HepG2 (cell line): Measurements from ENCODE around the gene SUCLG2. TPM values are rescaled to one million over a fixed set of nuclear protein-coding genes. Genes with fewer than 3 reads are reported as not detected.

Source experiments
- ATAC-seq: fragments of 200-7000 bp; cut with Tn5 transposase; 3 replicates; pipeline ENCODE4 v1.9.1; 2020; ENCODE audit warnings: mild to moderate bottlenecking, moderate library complexity
- BruUV-seq: library from RNA; stranded (reverse); fragments of 400-500 nt; replicated peaks from 2 replicates; lab custom pipeline; 2021; lab: Mats Ljungman, UMichigan
- CTCF ChIA-PET: fragments of 300-600 bp; formaldehyde crosslinking; extraction: SDS; loops from one replicate; lab custom pipeline; 2021; ENCODE audit warnings: low total read pairs, inconsistent platforms, low intra/inter-chr PET ratio; lab: Yijun Ruan, JAX
- POLR2A ChIA-PET: fragments of 350-600 bp; sonication (Branson Sonifier 250); formaldehyde crosslinking; loops from one replicate; lab custom pipeline; 2020; ENCODE audit warnings: antibody characterized with exemption, inconsistent platforms; lab: Yijun Ruan, JAX
- DNase-seq: peaks from one replicate; pipeline ENCODE4 v3.0.0-alpha.2; 2015; ENCODE audit warnings: low spot score
- FAIRE-seq: peaks from 3 replicates; lab custom pipeline; 2011; peaks lifted over from hg19 to GRCh38; lab: Jason Lieb, UNC
- H2AFZ ChIP-seq: one replicate; pipeline ENCODE4 v1.6.1; 2011; ENCODE audit warnings: low read length, inconsistent platforms
- H3K27ac ChIP-seq: fragments of 300-600 bp; 3 replicates; pipeline ENCODE4 v1.8.0; 2011; ENCODE audit warnings: mixed run types, mild to moderate bottlenecking, mixed read lengths, low read length, inconsistent platforms; ENCODE audit not compliant: insufficient read depth; ENCODE audit errors: extremely low read length
- H3K27me3 ChIP-seq, 2 experiments: fragments of 200-600 bp in 1 of 2; 2 replicates in 1 of 2; 3 replicates in 1 of 2; pipeline versions ENCODE4 v1.6.0 to v1.8.0; 2011; ENCODE audit warnings: low read length in 2 of 2, mild to moderate bottlenecking in 2 of 2, moderate library complexity in 2 of 2, inconsistent platforms in 1 of 2; ENCODE audit not compliant: insufficient read depth in 2 of 2, control insufficient read depth in 1 of 2
- H3K36me3 ChIP-seq, 2 experiments: fragments of 200-600 bp in 1 of 2; replicated peaks in 1 of 2; 2 replicates in 1 of 2; 3 replicates in 1 of 2; pipeline versions ENCODE4 v1.5.1 to v1.8.0; 2011; ENCODE audit warnings: low read length in 2 of 2, inconsistent platforms in 1 of 2; ENCODE audit not compliant: insufficient read depth in 2 of 2, control insufficient read depth in 1 of 2
- H3K4me1 ChIP-seq: 2 replicates; pipeline ENCODE4 v1.5.1; 2012; ENCODE audit warnings: low read length, inconsistent platforms; ENCODE audit not compliant: insufficient read depth
- H3K4me2 ChIP-seq: 2 replicates; pipeline ENCODE4 v1.6.0; 2011; ENCODE audit warnings: low read depth, low read length, inconsistent platforms
- H3K4me3 ChIP-seq, 3 experiments: fragments of 200-600 bp in 1 of 3; sonication (generic), shearing (Covaris generic) in 1 of 3; replicated peaks in 1 of 3; 2 replicates each; pipeline ENCODE4 v1.5.1; 2011 to 2016; ENCODE audit warnings: low read length in 3 of 3, inconsistent platforms in 2 of 3, low read depth in 2 of 3, mild to moderate bottlenecking in 2 of 3, control low read depth in 1 of 3, mixed read lengths in 1 of 3; ENCODE audit not compliant: insufficient read depth in 1 of 3
- H3K79me2 ChIP-seq: one replicate; pipeline ENCODE4 v1.6.1; 2011; ENCODE audit warnings: low read length, inconsistent platforms; ENCODE audit not compliant: insufficient read depth
- H3K9ac ChIP-seq: 2 replicates; pipeline ENCODE4 v1.6.0; 2011; ENCODE audit warnings: mild to moderate bottlenecking, low read depth, low read length, inconsistent platforms; ENCODE audit not compliant: insufficient read depth
- H3K9me3 ChIP-seq: 2 replicates; pipeline ENCODE4 v1.5.1; 2012; ENCODE audit warnings: mild to moderate bottlenecking, low read length
- H4K20me1 ChIP-seq: 2 replicates; pipeline ENCODE4 v1.6.0; 2011; ENCODE audit warnings: inconsistent platforms, mild to moderate bottlenecking, low read length, moderate library complexity; ENCODE audit not compliant: insufficient read depth
- ARID3A ChIP-seq: IDR thresholded peaks from 2 replicates; pipeline ENCODE4 v1.6.1; 2012; ENCODE audit warnings: low read depth, low read length, improper control_type of control experiment
- ATF2 ChIP-seq: sonication (generic); formaldehyde crosslinking; IDR thresholded peaks from 2 replicates; pipeline ENCODE4 v1.4.0; 2020; ENCODE audit warnings: missing genetic modification reagents
- BCL6 ChIP-seq: IDR thresholded peaks from 2 replicates; pipeline ENCODE4 v1.6.1; 2016; ENCODE audit warnings: missing genetic modification reagents, missing compliant biosample characterization
- BHLHE40 ChIP-seq: IDR thresholded peaks from 2 replicates; pipeline ENCODE4 v1.6.1; 2011; ENCODE audit warnings: low read length, improper control_type of control experiment
- BORCS8-MEF2B ChIP-seq: sonication (generic); formaldehyde crosslinking; IDR thresholded peaks from 2 replicates; pipeline ENCODE4 v1.8.0; 2022; ENCODE audit warnings: mild to moderate bottlenecking, missing genetic modification reagents
- FLYWCH1 ChIP-seq: sonication (generic); formaldehyde crosslinking; IDR thresholded peaks from 2 replicates; pipeline ENCODE4 v1.8.1; 2023; ENCODE audit warnings: mild to moderate bottlenecking, missing genetic modification reagents
- HNRNPL ChIP-seq: fragments of 200-400 bp; formaldehyde crosslinking; IDR thresholded peaks from 2 replicates; pipeline ENCODE4 v1.6.1; 2017; ENCODE audit warnings: mild to moderate bottlenecking, low read depth, low read length
- MXI1 ChIP-seq: IDR thresholded peaks from 3 replicates; pipeline ENCODE4 v1.6.1; 2012; ENCODE audit warnings: low read depth, low read length, inconsistent platforms, borderline replicate concordance
- ONECUT2 ChIP-seq: sonication (generic); formaldehyde crosslinking; IDR thresholded peaks from 2 replicates; pipeline ENCODE4 v1.4.0; 2020; ENCODE audit warnings: missing genetic modification reagents
- POGZ ChIP-seq: sonication (generic); formaldehyde crosslinking; IDR thresholded peaks from 2 replicates; pipeline ENCODE4 v1.4.0; 2020; ENCODE audit warnings: mild to moderate bottlenecking, missing genetic modification reagents
- SETDB1 ChIP-seq: sonication (generic); formaldehyde crosslinking; IDR thresholded peaks from 2 replicates; pipeline ENCODE4 v1.5.1; 2020; ENCODE audit warnings: missing genetic modification reagents, mild to moderate bottlenecking, borderline replicate concordance
- SMAD1 ChIP-seq: sonication (generic); formaldehyde crosslinking; IDR thresholded peaks from 2 replicates; pipeline ENCODE4 v1.4.0; 2020; ENCODE audit warnings: missing genetic modification reagents, low read depth, mild to moderate bottlenecking, borderline replicate concordance
- SMARCE1 ChIP-seq: fragments of 450-650 bp; IDR thresholded peaks from 2 replicates; pipeline ENCODE4 v1.6.1; 2017; ENCODE audit warnings: borderline replicate concordance
- ZNF567 ChIP-seq: sonication (generic); formaldehyde crosslinking; IDR thresholded peaks from 2 replicates; pipeline ENCODE4 v1.8.1; 2023; ENCODE audit warnings: mild to moderate bottlenecking, missing genetic modification reagents, borderline replicate concordance
- ZNF569 ChIP-seq: sonication (generic); formaldehyde crosslinking; IDR thresholded peaks from 2 replicates; pipeline ENCODE4 v1.5.0; 2020; ENCODE audit warnings: mild to moderate bottlenecking, missing genetic modification reagents, moderate library complexity, borderline replicate concordance
- ZNF644 ChIP-seq: IDR thresholded peaks from 2 replicates; pipeline ENCODE4 v1.6.1; 2016; ENCODE audit warnings: low read depth
- ZNF766 ChIP-seq: sonication (generic); formaldehyde crosslinking; IDR thresholded peaks from 2 replicates; pipeline ENCODE4 v1.5.0; 2020; ENCODE audit warnings: missing genetic modification reagents, borderline replicate concordance
- WGBS: methylation state at CpG from one replicate; pipeline ENCODE4 v1.1.6; 2017; ENCODE audit warnings: low lambda C conversion rate; 5-methylcytosine and 5-hydroxymethylcytosine counted together
- in situ Hi-C: cut with HindIII; loops from 2 replicates; pipeline ENCODE4 v1.10.0; 2017; ENCODE audit warnings: low pct_unique_long_range_greater_than_20kb; ENCODE audit not compliant: extremely low pct_ligation_motif_present
- intact Hi-C: fragments of 100-400 bp; cut with micrococcal nuclease; formaldehyde crosslinking; loops from one replicate; pipeline ENCODE4 v1.10.0; 2022; ENCODE audit not compliant: unreplicated experiment
- polyA plus RNA-seq, 8 experiments: library from polyadenylated mRNA; depleted of rRNA in 3 of 8; stranded (reverse) in 7 of 8; unstranded in 1 of 8; fragments of >200 nt; fragmentation: Illumina TruSeq in 4 of 8; extraction: Trizol in 4 of 8; gene quantifications; 2 replicates each; pipeline versions ENCODE4 v1.2.1 to v1.2.3, GENCODE V29; 2011 to 2016; ENCODE audit warnings: low read depth in 4 of 8, missing spikeins in 1 of 8, mixed read lengths in 1 of 8; ENCODE audit not compliant: insufficient read depth in 1 of 8
- total RNA-seq, 5 experiments: library from RNA; depleted of rRNA; stranded (reverse); fragments of >200 nt; fragmentation: Illumina TruSeq; extraction: Trizol; gene quantifications; 2 replicates each; pipeline ENCODE4 v1.2.3, GENCODE V29; 2016; ENCODE audit warnings: low read depth in 1 of 5

The SUCLG2 gene
- total and polyA plus RNA-seq, 2 of the 13 experiments (the other 11 are each of a cell fraction or from before 2014, with no cell fraction given), result 21.4 to 64.9 TPM

- H3K79me2 ChIP-seq, result peaks cover 18% of the 10 kb centered on the region
- POLR2A ChIA-PET, result no interaction called here
- CTCF ChIA-PET, result no interaction called here
- TF ChIP-seq ONECUT2 (CRISPR knock-in tag), result no peak
- no peak for TF ChIP-seq SETDB1 (CRISPR knock-in tag)
- no peak for TF ChIP-seq ZNF766 (CRISPR knock-in tag)
- no peak for TF ChIP-seq ARID3A
- no peak for TF ChIP-seq FLYWCH1 (CRISPR knock-in tag)
- no peak for TF ChIP-seq ZNF567 (CRISPR knock-in tag)
- TF ChIP-seq ATF2 (CRISPR knock-in tag), result no peak
- no peak for TF ChIP-seq BCL6 (CRISPR knock-in tag)
- no peak for TF ChIP-seq ZNF569 (CRISPR knock-in tag)
- TF ChIP-seq POGZ (CRISPR knock-in tag), result no peak
- TF ChIP-seq HNRNPL, result no peak
- TF ChIP-seq SMAD1 (CRISPR knock-in tag), result no peak
- TF ChIP-seq BORCS8-MEF2B (CRISPR knock-in tag), result no peak
- TF ChIP-seq BHLHE40, result no peak
- TF ChIP-seq MXI1, result no peak
- TF ChIP-seq ZNF644, result no peak
- no peak for TF ChIP-seq SMARCE1
- intact Hi-C loops (loop anchor here (5.0 kb wide), 1 partner anchor 348 kb away; no protein-coding TSS in a partner anchor), in situ Hi-C loops (no loop called here)
- BruUV-seq, result no TSS peak
- ATAC-seq (no peak), FAIRE-seq (no peak), DNase-seq (no peak)
- H3K27me3 ChIP-seq, result no peaks in the 10 kb centered on the region
- 100% methylated on average over 1 of the region's 1 CpG for WGBS
- H4K20me1 ChIP-seq, result no peaks in the 10 kb centered on the region
- H3K36me3 ChIP-seq, result no peaks in the 10 kb centered on the region; a peak in 1 of 5 replicates
- H2AFZ ChIP-seq, result no peak overlapping the region
- H3K9ac ChIP-seq, result no peak overlapping the region
- no peak overlapping the region for H3K27ac ChIP-seq
- no peaks in the 10 kb centered on the region for H3K9me3 ChIP-seq
- H3K4me1 ChIP-seq, result peaks cover 54% of the 10 kb centered on the region
- no peak overlapping the region for H3K4me3 ChIP-seq
- no peak overlapping the region for H3K4me2 ChIP-seq
Observed at GRCh38 chr3:67644827-67645226, 9.6 kb downstream of the SUCLG2 start.
